ENCODE measurements around the gene GRPEL1.

DNA sequence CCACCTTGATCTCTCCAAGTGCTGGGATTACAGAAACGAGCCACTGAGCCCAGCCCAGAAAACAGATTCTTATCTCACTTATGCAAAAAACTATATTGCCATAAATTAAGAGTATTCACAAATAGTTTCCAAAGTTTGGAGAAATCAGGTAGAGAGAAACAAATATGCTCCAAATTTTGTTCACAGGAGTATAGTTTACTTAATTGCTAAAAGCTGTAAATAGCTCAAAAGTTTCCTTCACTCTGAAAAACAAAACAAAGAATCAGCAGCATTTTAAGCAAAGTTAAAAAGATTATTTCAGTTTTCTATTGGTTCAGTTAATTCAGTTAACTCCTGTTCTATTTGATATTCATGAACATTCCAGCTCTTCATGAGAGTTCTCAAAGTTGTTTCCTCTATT, 18.5 kb upstream of the GRPEL1 start:
- TF ChIP-seq, protein P1, sequence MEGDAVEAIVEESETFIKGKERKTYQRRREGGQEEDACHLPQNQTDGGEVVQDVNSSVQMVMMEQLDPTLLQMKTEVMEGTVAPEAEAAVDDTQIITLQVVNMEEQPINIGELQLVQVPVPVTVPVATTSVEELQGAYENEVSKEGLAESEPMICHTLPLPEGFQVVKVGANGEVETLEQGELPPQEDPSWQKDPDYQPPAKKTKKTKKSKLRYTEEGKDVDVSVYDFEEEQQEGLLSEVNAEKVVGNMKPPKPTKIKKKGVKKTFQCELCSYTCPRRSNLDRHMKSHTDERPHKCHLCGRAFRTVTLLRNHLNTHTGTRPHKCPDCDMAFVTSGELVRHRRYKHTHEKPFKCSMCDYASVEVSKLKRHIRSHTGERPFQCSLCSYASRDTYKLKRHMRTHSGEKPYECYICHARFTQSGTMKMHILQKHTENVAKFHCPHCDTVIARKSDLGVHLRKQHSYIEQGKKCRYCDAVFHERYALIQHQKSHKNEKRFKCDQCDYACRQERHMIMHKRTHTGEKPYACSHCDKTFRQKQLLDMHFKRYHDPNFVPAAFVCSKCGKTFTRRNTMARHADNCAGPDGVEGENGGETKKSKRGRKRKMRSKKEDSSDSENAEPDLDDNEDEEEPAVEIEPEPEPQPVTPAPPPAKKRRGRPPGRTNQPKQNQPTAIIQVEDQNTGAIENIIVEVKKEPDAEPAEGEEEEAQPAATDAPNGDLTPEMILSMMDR (conservative IDR thresholded peaks at IDR 0.05): no peak
- no peak for TF ChIP-seq ZFX (IDR thresholded peaks at IDR 0.05)

Data from C4-2B (cell line).